ENCODE results near the gene CLSTN3.
"Not testable (repeated sequence)": the region's sequence is repeated elsewhere in the genome, so short reads cannot be mapped to it uniquely, and the experiment has no call there.

CLSTN3 gene

GRCh38 chr12:7154042-7154441, 23.9 kb downstream of the CLSTN3 start:
- DNase-seq, result no peak

- DNase-seq, result no peak
Measured at GRCh38 chr12:7154901-7155470, 24.8 kb downstream of the CLSTN3 start.

- no peak for DNase-seq
Measured at GRCh38 chr12:7155471-7156034, 25.4 kb downstream of the CLSTN3 start.

- DNase-seq, result no peak
Measured at GRCh38 chr12:7156259-7157197, 26.4 kb downstream of the CLSTN3 start.

- DNase-seq, result no peak
Measured at GRCh38 chr12:7157391-7157790, 27.2 kb downstream of the CLSTN3 start.

GRCh38 chr12:7158781-7159609, 28.8 kb downstream of the CLSTN3 start:
- DNase-seq, result no peak

- no peak for DNase-seq
Measured at GRCh38 chr12:7160183-7160582, 30.0 kb downstream of the CLSTN3 start.

GRCh38 chr12:7161327-7161726, 31.2 kb downstream of the CLSTN3 start:
- DNase-seq, result no peak

GRCh38 chr12:7161811-7162210, 31.6 kb downstream of the CLSTN3 start:
- DNase-seq, result no peak

- peak; percentile 45 for DNase-seq
Measured at GRCh38 chr12:7162691-7163114, 32.5 kb downstream of the CLSTN3 start.

- no peak for DNase-seq
Measured at GRCh38 chr12:7169951-7170350, 39.8 kb downstream of the CLSTN3 start.

- DNase-seq, result no peak
Measured at GRCh38 chr12:7171854-7172253, 41.7 kb downstream of the CLSTN3 start.

GRCh38 chr12:7175493-7175892, 45.3 kb downstream of the CLSTN3 start:
- no peak for DNase-seq

GRCh38 chr12:7176595-7176994, 46.4 kb downstream of the CLSTN3 start:
- DNase-seq, result no peak

- no peak for DNase-seq
Measured at GRCh38 chr12:7178481-7178880, 48.3 kb downstream of the CLSTN3 start.

- DNase-seq, result no peak
Measured at GRCh38 chr12:7180685-7181084, 50.5 kb downstream of the CLSTN3 start.

- not testable (repeated sequence) for DNase-seq
Measured at GRCh38 chr12:7186058-7186457, 55.9 kb downstream of the CLSTN3 start.

- DNase-seq, result peak; percentile 1
Measured at GRCh38 chr12:7188562-7189397, 58.6 kb downstream of the CLSTN3 start.

- peak; percentile 78 for DNase-seq
Measured at GRCh38 chr12:7189398-7190267, 59.5 kb downstream of the CLSTN3 start, which contains the start of gene PEX5. PEX5 (plus strand) TSS chr12:7189686; CDS start chr12:7190378, 692 bp downstream.

GRCh38 chr12:7190268-7191055, 60.3 kb downstream of the CLSTN3 start:
- DNase-seq, result no peak

Measured in NCI-H1048 (cell line).